ENCODE data around the gene KCNK1.

The KCNK1 gene

DNA sequence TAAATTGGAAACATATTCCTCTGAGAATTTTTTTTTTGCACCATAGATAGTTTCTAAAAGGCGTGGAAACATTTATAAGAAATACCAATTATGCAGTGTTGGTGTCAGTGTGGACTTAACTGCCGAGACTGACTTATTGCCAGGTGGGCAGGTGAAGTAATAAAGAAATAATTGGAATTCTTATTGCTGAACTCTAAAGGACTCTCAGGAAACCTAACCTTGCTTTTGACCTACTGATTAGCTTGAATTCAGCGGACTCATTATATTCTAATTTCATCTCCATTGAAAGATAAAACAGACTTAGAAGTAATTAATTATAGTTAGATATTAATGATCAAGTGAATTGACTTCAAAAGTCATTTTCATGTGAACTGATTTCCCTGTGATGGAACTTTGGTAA is 26.3 kb downstream of the KCNK1 start:
- DNase-seq: no peak

DNA sequence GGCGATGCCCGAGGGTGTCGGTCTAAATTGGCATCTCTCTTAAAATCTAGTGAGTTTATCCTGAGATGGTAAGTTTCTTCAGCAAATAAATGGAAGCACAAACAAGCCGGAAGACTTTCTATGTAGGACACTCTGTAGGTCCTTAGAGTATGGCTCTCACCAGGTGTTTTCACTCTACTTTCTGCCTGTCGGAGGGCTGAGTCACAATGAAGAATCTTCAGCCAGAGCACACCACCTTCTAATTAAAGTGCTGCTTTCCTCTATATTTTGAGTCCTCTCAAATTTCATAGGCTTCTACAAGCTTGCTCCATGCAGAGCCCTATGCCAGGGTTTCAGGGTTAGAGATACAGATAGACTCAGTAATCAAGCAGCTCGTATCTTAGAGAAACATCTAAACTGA is 27.1 kb downstream of the KCNK1 start:
- no peak for DNase-seq

DNA sequence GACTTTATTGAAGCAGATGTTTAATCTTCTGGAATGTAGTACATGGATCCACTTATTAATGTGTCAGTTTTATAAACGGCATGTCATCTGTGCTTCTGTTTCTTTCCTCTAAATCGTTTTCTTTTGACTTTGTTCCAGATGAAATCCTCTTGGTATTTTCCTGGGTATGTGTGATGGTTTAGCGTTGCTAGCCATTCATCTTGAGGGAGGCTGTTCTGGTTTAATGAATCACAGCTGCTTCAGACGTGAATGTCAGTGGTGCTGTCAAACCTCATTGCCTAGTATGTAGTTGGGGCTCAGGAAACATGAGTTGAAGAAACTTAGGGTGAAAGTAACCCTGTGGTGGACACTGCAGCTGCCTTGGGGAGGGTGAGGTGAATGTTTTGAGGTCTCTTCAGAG is 33.2 kb downstream of the KCNK1 start:
- DNase-seq: no peak

DNA sequence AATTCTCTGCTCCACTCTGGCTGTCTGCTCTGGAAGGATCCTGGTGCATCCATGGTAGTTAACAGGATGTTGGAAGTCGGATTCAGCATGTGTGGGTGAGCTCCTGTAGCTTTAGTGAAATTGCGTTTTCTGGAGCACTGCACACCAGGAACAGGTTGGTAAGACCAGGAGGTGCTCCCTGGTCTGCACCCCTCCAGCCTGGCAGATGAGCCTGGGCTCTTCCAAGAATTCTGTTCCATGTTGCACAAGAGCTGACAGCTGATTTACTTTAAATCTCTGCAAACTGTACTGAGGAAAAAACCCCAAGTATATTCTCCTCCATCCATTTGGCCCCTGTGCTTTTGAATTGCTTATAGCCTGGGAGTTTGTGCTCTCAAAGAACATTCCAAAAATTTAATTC is 33.7 kb downstream of the KCNK1 start:
- DNase-seq: no peak

DNA sequence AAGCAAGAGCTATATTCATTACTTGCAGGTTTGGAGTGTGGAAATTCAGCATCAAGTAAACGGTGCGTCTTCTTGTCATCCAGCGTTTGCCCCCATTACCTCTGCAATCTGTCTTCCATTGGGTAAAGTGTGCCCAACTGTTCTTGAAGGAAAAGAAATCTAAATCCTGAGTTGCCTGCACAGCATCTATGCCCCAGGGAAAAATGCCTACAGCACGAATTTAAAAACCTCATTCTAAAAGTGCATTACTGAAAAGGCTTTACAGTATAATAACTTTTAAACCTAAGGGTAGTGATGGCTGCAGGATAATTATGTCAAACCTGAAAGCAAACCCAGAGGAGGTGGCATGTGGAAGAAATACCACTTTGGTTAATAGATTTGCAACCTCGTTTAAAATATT is 37.2 kb downstream of the KCNK1 start:
- no peak for DNase-seq

DNA sequence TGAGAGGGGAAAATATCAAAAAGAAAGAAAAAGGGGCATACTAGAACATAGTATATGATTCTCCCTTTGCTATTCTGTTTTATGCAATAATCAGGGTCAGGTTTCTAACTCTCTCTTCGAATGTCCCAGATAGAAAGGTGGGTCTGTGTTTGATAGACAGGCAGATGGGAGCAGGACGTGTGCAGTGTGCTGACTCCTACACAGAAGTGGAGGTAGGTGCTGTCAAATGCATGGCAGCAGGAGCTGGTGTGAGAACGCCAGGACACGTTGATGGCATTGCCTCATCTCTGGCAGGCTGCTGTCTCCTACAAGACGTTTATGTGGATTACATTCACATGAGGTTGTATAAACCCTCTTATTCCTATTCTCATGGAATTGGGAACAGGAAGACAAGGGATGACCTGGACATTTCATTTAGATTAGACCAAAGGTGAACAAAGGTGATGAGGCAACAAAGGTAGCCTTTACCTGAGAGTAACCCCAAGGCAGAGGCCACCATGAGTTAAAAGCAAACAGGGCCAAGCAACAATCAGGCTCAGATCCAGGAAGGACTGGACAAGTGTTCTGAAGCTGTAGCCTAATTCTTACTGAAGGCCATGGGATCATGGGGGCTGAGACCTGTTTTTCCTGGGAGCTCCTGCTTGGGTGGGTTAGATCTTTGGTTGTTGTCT is 37.8 kb downstream of the KCNK1 start:
- DNase-seq: no peak

DNA sequence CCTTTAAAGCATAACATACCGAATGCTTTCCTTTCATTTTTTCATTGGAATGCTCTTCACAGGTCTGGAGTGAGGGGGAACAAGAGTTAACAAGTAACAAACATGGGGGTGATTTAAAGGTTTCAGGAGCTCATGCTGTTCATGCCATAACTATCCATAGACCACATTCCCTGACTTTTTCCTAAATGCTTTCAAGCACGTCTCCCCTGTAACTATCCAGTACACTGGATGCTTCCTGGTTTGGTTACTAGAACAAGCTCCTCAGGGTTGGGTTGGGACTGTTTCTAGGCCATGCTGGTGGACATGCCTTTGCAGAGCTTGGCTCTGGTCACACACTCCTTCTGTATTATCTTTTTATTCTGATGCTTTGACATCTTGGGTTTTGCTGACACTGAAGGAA is 38.6 kb downstream of the KCNK1 start:
- no peak for DNase-seq

DNA sequence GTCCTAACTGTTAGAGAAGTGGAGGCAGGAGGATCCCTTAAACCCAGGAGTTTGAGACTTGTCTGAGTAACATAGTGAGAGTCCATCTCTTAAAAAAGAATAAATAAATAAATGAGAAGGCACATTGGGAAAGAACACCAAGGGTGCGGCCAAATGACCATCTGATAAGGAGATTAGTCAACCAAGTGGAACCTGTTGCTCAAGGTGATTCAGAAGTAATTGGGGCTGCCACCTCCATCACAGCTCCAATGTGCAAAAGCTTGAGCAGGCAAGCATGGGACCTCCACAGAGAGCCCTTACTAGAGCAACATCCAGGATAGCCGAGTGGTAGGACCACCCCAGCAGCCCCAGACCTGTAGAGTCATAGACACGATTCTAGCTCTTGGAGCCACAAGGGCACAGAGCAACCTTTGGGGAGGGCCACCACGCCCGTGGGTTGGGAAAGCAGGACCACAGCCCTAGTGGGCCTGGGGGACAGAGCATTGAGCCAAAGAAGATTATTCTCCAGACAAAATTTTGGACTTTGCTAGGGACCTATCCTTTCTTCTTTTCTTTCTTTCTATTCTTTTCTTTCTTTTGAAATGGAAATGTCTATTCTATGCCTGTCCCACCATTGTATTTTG is 40.9 kb downstream of the KCNK1 start:
- no peak for DNase-seq

DNA sequence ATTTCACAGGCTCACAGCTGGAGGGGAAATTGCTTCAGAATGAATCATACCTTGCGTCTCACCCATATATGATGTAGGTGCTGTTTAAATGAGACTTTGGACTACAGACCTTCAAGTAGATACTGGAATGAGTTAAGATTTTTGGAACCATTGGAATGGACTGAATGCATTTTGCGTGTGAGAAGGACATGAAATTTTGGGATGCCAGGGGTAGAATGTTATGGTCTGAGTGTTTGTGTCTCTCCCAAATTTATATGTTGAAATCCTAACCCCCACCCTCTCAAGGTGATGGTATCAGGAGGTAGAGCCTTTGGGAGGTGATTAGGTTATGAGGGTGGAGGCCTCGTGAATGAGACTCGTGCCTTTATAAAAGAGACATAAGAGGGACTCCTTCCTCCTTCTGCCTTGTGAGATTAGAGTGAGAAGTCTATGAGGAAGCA is 41.4 kb downstream of the KCNK1 start:
- no peak for DNase-seq

DNA sequence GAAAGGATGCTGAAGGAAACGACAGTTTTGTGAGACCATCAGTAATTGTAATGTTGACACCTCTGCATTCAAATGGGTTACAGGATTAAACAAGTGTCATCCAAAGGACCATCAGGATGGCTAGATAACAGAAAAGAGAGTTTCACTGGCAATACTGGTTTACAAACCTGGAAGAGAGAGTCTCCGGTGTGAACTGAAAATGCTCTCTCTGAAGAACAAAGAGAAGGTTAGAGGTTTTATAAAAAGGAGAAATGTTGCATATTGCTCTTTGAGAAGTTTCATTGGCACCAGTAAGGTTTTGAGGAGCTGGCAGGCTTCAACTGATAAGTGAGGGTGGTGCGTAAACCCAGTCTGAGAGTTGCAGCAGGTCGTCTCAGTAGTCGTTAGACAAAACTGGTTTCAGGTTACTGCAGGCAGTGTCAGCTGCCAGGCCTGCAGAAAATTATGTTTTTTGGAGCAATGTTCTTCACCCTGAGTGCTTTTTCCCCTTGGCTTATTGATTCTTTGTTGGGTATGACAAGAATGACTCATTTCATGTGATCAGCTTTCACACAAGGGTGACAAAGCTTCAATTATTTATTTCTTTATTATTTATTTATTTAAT is 42.2 kb downstream of the KCNK1 start:
- DNase-seq: peak; percentile 8

DNA sequence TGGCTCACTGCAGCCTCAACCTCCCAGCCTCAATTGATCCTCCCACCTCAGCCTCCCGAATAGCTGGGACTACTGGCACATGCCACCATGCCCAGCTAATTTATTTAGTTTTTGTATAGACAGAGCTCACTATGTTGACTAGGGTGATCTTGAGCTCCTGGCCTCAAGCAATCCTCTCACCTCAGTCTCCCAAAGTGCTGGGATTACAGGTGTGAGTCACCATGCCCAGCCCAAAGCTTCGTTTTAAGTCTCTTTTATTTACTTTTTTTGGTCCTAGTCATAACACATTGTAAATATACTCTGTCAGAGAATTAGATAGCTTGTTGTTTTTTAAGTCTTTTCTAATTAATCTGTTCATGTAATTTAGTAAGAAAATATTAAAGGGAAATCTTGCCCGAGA is 42.8 kb downstream of the KCNK1 start:
- no peak for DNase-seq

DNA sequence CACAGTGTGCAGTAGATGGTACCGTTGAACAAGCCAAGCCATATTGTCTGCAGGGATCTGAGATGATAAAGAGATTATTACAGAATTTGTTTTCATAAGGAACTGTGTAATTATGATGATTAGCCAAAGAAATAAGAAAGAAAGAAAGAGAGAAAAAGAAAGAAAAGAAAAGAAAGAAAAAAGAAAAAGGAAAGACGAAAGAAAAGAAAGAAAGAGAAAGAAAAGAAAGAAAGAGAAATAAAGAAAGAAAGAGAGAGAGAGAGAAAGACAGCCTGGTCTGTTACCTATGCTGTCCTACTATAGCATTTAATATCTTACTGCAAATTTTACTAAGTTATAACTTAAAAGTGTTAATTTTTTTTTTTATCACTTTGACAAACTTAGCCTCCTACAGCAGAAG is 43.6 kb downstream of the KCNK1 start:
- no peak for DNase-seq

DNA sequence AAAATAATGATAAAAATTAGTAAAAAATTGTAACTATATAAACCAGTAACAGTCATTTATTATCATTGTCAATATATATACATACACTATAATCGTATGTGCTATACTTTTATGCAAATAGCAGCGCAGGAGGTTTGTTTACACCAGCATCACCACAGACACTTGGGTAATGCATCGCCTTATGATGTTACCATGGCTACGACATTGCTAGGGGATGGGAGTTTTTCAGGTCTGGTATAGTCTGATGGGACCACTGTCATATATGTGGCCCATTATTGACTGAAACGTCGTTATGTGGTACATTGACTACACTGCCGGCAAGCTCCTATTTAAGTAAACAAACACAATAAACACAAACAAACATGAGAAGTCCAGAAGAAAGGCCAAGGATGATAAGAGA is 45.6 kb downstream of the KCNK1 start:
- DNase-seq: no peak

DNA sequence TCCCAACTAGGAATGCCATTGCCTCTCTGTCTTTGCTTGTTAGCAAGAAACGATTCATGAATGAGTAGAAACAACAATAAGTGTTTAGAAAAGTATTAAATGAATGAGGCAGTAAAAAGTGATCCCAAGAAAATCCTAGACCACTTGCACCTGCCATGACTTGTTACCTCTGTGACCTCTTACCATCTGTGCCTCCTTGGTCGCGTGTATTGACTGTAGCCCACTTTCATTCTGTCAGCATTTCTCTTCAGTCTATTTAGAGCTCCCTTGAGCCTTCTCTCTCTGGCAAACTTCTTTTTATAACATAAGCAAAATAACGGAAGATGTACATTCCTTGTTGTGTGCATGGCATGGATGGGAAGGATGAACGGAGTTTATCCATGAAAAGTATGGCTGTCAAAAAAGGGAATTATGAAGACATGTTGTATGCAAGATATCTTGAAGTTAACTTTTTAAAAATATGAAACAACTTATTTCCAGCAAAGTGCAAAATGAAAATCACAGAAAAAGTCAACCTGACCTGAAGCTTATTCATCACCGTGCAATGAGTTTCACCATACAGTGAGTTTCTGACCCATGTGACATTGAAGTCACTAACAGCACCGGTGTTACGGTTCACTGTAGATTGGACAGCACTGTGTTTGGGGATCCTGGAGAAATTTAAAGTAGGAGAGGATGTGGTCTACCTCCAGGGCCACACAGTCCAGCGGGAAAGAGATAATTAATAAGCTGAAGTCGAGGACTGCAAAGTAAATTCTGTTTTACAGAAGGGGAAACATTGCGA is 47.7 kb downstream of the KCNK1 start:
- DNase-seq: no peak

DNA sequence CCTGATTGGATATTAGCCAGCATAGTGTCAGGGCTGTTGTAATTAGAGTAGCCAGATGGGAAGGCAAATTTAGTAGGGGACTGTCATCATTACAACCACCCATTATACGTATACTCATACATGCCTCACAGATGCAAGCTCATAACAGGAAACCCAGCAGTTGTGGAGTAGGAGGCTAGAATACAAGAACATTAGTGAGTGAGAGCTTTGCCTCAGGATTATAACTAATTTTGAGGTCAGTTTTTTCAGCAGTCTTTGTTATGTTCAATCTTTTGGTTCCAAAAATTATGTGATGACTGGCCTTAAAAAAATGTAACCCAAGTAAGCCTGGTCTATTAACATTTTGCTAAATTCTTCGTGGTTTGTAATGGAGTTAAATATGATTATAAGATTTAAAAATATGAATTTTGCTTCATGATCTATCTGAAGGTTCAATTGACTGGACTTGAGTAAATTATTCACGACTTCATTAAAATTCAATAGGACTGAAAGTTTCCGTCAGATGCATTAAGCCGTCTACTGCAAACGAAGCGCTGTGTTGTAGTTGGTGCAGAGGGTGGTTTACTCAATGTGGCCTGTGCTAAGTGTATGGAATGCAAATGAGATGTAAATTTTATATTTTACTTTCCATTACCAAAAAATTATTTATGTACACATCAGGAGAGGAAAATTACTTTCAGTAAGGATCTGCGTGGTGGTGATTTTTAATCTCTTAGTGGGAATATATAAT is 48.8 kb downstream of the KCNK1 start:
- DNase-seq: no peak

DNA sequence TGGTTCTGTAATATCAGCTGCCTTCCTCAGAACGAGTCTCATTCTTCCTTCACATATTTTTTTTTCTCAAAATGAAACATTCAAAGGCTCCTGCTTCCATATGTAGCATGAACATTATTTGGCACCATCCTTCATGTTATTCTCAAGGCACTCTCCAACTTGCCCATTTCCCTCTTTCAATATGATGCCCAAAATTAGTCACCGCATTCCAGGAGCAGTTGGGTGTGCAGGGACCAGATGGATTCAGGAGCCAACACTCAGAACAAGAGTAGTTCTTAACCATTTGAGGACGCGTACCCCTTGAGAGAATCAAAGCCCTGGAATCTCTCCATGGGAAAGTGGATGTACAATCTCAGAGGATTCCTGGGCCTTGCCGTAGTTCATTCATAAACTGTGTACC is 50.3 kb downstream of the KCNK1 start:
- DNase-seq: no peak

DNA sequence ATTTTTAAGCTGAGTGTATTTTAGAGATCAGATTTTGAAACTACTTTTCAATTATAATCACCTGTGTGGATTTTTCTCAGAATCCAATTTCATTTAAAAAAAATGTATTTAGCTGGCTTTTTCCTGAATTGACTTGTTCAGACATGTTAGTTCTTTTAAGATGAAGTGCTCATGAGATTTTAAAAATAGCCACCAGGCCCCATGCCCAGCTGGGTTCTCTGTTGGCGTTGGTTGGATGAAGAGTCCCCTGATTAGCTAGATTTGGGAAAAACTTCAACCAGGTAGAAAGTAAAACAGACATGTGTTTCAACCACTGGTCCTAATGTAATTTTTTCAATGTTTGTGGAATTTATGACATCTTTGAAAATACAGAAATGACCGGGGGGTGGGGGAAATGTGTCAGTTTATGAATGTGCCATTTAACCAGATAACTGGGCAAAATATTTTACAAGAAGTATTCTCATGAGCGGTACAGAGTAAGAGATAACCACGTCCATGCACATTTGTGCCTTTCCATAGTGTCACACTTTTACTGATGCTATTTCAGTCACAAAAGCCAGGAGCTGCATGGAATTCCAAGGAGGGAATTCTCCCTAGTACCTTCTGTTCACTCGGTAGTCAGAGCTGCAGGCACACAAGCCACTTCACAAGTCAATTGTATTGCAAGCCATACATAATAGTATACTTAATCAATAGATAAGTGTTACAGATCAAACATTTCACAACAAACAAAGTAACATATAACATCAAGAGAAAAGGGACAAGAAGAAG is 51.1 kb downstream of the KCNK1 start:
- no peak for DNase-seq

DNA sequence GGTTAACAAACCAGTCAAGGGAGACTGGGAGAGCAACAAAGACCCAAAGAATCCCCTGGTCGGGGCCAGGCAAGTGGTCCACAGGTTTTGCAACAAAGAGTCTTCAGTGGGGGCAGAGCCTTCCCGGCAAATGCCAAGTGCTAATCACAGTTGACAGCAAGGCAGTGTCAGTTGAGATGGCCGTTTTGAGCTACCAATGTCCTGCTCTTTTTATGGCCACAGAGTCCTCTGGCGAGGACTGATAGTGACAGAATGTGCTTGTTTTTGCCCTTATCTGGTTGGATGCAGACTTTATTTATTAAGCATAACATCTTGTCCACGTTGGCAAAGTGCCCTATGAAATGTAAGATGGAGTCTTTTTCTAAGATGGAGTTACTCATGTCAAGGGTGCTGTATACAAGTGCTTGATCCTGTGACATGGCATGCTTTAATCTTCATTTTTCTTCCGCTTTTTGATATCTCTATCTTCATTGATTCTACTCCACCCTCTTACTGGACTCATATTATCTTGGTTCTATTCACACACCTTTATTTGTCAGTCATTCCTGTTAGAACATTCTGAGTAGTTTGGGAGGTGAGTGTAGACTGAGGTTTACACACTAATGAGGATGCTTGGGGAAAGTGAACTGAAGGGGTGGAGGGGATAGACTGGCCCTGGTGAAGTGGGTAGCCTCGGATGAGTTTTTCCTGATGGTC is 51.8 kb downstream of the KCNK1 start:
- DNase-seq: no peak

DNA sequence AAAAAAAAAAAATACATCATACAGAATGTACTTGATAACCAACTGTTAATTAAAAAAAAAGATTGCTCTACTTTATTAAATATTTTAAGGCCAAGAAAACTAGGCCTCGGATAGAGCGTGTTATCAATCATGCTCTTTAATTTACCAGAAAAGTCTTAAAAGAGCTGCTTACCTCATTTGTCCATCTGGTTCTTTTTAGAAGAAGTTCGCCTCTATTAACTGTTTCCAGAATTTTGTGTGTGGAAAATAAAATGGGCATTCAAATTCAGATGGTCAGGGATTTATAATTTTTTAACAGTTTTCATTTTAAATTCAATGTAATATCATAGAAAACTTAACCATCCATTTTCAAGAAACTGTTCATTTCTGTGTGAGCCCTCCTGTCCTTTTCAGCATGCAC is 53.8 kb downstream of the KCNK1 start:
- no peak for DNase-seq

DNA sequence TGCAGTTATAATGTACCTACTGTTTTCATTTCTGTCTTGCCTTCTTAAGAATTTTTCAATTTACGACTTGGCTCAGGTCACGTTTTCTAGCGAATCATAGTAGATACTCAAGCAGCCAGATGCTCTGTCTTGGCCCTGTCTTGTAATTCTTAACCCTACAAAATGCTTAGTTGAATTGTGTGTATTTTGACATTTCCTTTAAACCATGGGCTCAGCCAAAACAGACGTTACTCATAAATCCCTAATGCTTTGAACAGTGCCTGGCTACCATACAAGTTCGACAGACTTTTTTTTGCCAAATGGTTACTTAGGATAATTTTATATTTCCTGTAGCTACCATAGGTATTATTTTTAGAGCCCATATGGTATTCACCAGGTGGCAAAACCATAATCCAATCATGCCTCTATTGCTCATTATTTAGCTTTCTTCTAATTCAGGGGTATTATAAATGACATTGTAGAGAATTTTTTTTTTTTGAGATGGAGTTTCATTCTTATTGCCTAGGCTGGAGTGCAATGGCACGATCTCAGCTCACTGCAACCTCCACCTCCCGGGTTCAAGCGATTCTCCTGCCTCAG is 54.3 kb downstream of the KCNK1 start:
- no peak for DNase-seq

DNA sequence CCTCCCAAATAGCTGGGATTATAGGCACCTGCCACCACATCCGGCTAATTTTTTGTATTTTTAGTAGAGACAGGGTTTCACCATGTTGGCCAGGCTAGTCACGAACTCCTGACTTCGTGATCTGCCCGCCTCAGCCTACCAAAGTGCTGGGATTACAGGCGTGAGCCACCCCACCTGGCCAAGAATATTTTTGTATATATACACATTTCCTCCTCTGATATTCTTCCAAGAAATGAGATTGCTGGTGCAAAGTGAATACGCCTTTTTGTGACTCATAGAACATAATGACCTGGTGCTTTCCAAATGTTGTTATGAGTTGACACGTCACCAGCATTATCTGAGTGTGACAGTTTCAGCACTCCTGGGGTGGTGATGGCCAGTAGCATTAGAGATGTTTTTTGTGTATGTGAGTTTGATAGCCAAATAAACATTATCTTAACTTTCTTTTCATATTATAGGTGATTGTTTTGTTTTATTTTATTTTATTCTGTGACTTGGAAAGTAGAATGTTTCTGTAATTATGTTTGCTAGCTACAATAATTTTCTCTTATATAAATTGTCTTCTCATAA is 54.9 kb downstream of the KCNK1 start:
- no peak for DNase-seq

Data from NCI-H1105 (cell line).